Measurements from ENCODE around the gene ADCY5. TPM values are rescaled to one million over a fixed set of nuclear protein-coding genes. Genes with fewer than 3 reads are reported as not detected.
A peak's percentile ranks its signal among the peaks of the same experiment; 100 is the strongest.
"Not testable (repeated sequence)": the region's sequence is repeated elsewhere in the genome, so short reads cannot be mapped to it uniquely, and the experiment has no call there.

ADCY5 gene
- total RNA-seq (10 to 100 TPM; 29.5 to 56.7 TPM), polyA plus RNA-seq (ENCODE audit: insufficient read length in 2 of 2) (10 to 100 TPM; 37.9 to 45.5 TPM)
- long read RNA-seq, donor 1, partial matches to known transcripts: 0 of 1 reads
- long read RNA-seq, donor 1, other reads (novel, unspliced or antisense): 0 of 1 reads
- long read RNA-seq, donor 2: 0 reads
- long read RNA-seq, donor 3, full-length matches to known transcripts: 1 of 1 reads
- long read RNA-seq, donor 3, partial matches to known transcripts: 0 of 1 reads
- long read RNA-seq, donor 3, other reads (novel, unspliced or antisense): 0 of 1 reads
- long read RNA-seq, donor 4, full-length matches to known transcripts: 1 of 1 reads
- long read RNA-seq, donor 4, partial matches to known transcripts: 0 of 1 reads
- long read RNA-seq, donor 4, other reads (novel, unspliced or antisense): 0 of 1 reads

DNA sequence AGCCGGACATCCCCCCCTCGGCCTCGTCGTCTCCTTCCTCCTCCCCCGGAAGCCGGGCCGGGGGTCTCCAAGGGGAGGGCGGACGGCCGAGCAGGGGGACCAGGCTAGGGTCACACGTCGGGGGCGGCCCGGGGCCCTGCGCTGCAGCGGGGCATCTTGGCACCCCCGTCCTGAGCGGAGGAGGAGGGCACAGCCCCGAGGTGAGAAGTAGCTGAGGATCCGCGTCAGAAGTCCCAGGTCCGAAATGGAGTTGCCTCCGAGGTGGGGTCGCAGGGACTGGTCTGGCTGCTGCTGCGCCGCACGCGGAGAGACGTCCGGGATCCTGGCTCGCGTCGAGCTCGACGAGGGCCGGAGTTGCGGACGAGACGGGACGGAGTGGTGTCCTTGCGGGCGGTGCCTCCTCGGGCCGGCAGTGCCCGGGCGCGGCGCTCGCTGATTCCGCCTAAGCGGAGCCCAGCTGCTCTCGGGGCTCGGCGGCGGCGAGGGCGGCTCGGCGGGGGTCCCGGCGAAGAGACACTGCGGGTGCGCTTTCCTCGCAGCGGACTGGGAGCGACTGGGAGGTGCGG, at the start of gene ADCY5:
Gene ADCY5 (minus strand): TSS at position 555 of the 566 bp plus-strand sequence. CDS start 545 bp downstream, at position 10.
- Histone ChIP-seq H3K36me3 (ENCODE audit: control insufficient read depth, insufficient read depth, low read length) (peaks cover 8% of the 10 kb centered on the region), H3K27ac (ENCODE audit: low read depth, low read length) (peak within 1 kb of the TSS; percentile 36), H3K9me3 (ENCODE audit: control insufficient read depth, insufficient read depth, low read length) (no peaks in the 10 kb centered on the region), H3K4me3 (ENCODE audit: low read depth, low read length) (peak within 1 kb of the TSS; percentile 55), H3K27me3 (ENCODE audit: control insufficient read depth, insufficient read depth, low read length) (peaks cover 8% of the 10 kb centered on the region), H3K4me1 (ENCODE audit: control insufficient read depth, insufficient read depth, low read length) (peaks cover 37% of the 10 kb centered on the region)
- DNase-seq (ENCODE audit: low read depth in 4 of 6, low spot score in 6 of 6): peak in 1 of 6 donors; percentile 24
- WGBS (ENCODE audit: insufficient coverage): under 1% methylated on average over 63 of the region's 67 CpGs

DNA sequence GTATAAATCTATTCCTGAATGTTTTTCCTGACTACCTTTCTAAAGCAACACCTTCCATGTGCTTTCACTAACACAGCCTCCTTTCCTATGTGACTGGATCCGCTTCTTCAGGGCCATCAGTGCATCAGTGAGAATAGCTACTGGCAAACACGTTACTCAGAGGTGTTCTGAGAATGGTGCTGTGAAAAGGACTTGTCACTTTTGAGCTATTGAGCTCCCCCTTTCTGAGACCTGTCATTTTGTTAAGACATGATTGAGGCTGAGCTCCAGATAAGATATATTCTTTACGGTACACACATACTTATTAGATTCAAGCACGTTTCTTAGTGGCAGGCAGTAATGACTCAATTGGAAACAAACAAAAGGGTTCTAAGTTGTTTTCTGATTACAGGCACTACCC, 45.0 kb upstream of the ADCY5 start:
- DNase-seq (ENCODE audit: low read depth in 4 of 6, low spot score in 6 of 6): no peak
- H3K27me3 ChIP-seq (ENCODE audit: control insufficient read depth, insufficient read depth, low read length): no peaks in the 10 kb centered on the region
- WGBS (ENCODE audit: insufficient coverage): 89% methylated on average over 2 of the region's 4 CpGs
- H3K27ac ChIP-seq (ENCODE audit: low read depth, low read length): no peak overlapping the region
- H3K4me3 ChIP-seq (ENCODE audit: low read depth, low read length): no peak overlapping the region
- no peaks in the 10 kb centered on the region for H3K9me3 ChIP-seq (ENCODE audit: control insufficient read depth, insufficient read depth, low read length)
- no peaks in the 10 kb centered on the region for H3K4me1 ChIP-seq (ENCODE audit: control insufficient read depth, insufficient read depth, low read length)
- H3K36me3 ChIP-seq (ENCODE audit: control insufficient read depth, insufficient read depth, low read length): peaks cover 12% of the 10 kb centered on the region

- DNase-seq (ENCODE audit: low read depth in 4 of 6, low spot score in 6 of 6): peak in 1 of 6 donors; percentile 56
- WGBS (ENCODE audit: insufficient coverage): no CpG with 5 or more reads among the region's 4 CpGs
- H3K4me1 ChIP-seq (ENCODE audit: control insufficient read depth, insufficient read depth, low read length): no peaks in the 10 kb centered on the region
- no peaks in the 10 kb centered on the region for H3K9me3 ChIP-seq (ENCODE audit: control insufficient read depth, insufficient read depth, low read length)
- no peak overlapping the region for H3K4me3 ChIP-seq (ENCODE audit: low read depth, low read length)
- peaks cover 6% of the 10 kb centered on the region for H3K36me3 ChIP-seq (ENCODE audit: control insufficient read depth, insufficient read depth, low read length)
- no peaks in the 10 kb centered on the region for H3K27me3 ChIP-seq (ENCODE audit: control insufficient read depth, insufficient read depth, low read length)
- H3K27ac ChIP-seq (ENCODE audit: low read depth, low read length): no peak overlapping the region
Observed at GRCh38 chr3:123491966-123492587, 43.2 kb upstream of the ADCY5 start.

GRCh38 chr3:123489400-123490004, 40.6 kb upstream of the ADCY5 start:
- no peaks in the 10 kb centered on the region for H3K4me1 ChIP-seq (ENCODE audit: control insufficient read depth, insufficient read depth, low read length)
- no peak overlapping the region for H3K27ac ChIP-seq (ENCODE audit: low read depth, low read length)

DNA sequence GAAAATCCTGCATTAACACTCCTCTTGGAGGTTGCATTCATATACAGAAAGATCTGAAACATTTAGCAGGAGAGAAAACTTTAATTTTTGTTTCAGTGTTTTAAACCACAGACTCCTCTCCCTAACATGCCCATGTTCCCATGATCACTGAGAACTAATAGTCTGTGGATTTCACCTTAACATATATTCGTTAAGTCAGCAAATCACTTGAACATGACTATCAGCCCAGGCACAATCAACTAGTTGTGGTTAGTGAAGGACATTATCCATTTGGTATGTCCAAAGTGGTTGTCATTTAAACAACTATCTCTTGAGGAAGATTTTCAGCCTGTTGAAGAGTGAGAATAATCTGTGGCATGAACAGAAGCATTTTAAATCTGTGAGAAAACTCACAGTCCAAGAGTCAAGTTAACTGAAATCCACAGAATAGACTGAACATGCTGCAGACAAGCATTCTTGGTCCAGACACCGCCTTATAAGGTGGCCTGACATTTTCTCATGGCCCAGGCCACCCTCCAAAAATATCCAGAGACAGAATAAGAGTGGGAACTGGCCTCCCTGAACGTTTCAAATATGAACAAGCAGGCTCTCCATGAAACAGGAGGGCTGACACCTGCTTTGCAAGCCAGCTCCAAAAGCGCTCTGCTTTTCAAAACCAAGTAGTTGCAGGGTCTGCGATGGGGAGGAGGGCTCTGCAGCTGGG, 39.9 kb upstream of the ADCY5 start:
- Histone ChIP-seq H3K27me3 (ENCODE audit: control insufficient read depth, insufficient read depth, low read length) (no peaks in the 10 kb centered on the region), H3K4me1 (ENCODE audit: control insufficient read depth, insufficient read depth, low read length) (no peaks in the 10 kb centered on the region), H3K9me3 (ENCODE audit: control insufficient read depth, insufficient read depth, low read length) (no peaks in the 10 kb centered on the region), H3K36me3 (ENCODE audit: control insufficient read depth, insufficient read depth, low read length) (no peaks in the 10 kb centered on the region), H3K4me3 (ENCODE audit: low read depth, low read length) (no peak overlapping the region), H3K27ac (ENCODE audit: low read depth, low read length) (no peak overlapping the region)
- 72% methylated on average over 4 of the region's 5 CpGs for WGBS (ENCODE audit: insufficient coverage)
- DNase-seq (ENCODE audit: low read depth in 4 of 6, low spot score in 6 of 6): peak in 1 of 6 donors; percentile 7

More at GRCh38 chr3:123489400-123490004, 40.6 kb upstream of the ADCY5 start:
- DNase-seq (ENCODE audit: low read depth in 4 of 6, low spot score in 6 of 6): peak; percentile 41 to 94 (median 70)
- H3K36me3 ChIP-seq (ENCODE audit: control insufficient read depth, insufficient read depth, low read length): no peaks in the 10 kb centered on the region
- WGBS (ENCODE audit: insufficient coverage): 4% methylated on average over 4 of the region's 8 CpGs
- H3K27me3 ChIP-seq (ENCODE audit: control insufficient read depth, insufficient read depth, low read length): no peaks in the 10 kb centered on the region
- H3K9me3 ChIP-seq (ENCODE audit: control insufficient read depth, insufficient read depth, low read length): no peaks in the 10 kb centered on the region
- H3K4me3 ChIP-seq (ENCODE audit: low read depth, low read length): no peak overlapping the region

- not testable (repeated sequence) for H3K4me3 ChIP-seq (ENCODE audit: low read depth, low read length); H3K9me3 ChIP-seq (ENCODE audit: control insufficient read depth, insufficient read depth, low read length); H3K4me1 ChIP-seq (ENCODE audit: control insufficient read depth, insufficient read depth, low read length); H3K27ac ChIP-seq (ENCODE audit: low read depth, low read length); DNase-seq (ENCODE audit: low read depth in 4 of 6, low spot score in 6 of 6); H3K27me3 ChIP-seq (ENCODE audit: control insufficient read depth, insufficient read depth, low read length); H3K36me3 ChIP-seq (ENCODE audit: control insufficient read depth, insufficient read depth, low read length)
- WGBS (ENCODE audit: insufficient coverage): 88% methylated on average over 2 of the region's 8 CpGs
Observed at GRCh38 chr3:123487063-123487462, 38.2 kb upstream of the ADCY5 start.

GRCh38 chr3:123486460-123486859, 37.6 kb upstream of the ADCY5 start:
- no peaks in the 10 kb centered on the region for H3K27me3 ChIP-seq (ENCODE audit: control insufficient read depth, insufficient read depth, low read length)
- no peak overlapping the region for H3K4me3 ChIP-seq (ENCODE audit: low read depth, low read length)
- DNase-seq (ENCODE audit: low read depth in 4 of 6, low spot score in 6 of 6): no peak
- H3K4me1 ChIP-seq (ENCODE audit: control insufficient read depth, insufficient read depth, low read length): no peaks in the 10 kb centered on the region
- H3K36me3 ChIP-seq (ENCODE audit: control insufficient read depth, insufficient read depth, low read length): no peaks in the 10 kb centered on the region
- no CpG with 5 or more reads among the region's 7 CpGs for WGBS (ENCODE audit: insufficient coverage)
- no peak overlapping the region for H3K27ac ChIP-seq (ENCODE audit: low read depth, low read length)
- H3K9me3 ChIP-seq (ENCODE audit: control insufficient read depth, insufficient read depth, low read length): no peaks in the 10 kb centered on the region

DNA sequence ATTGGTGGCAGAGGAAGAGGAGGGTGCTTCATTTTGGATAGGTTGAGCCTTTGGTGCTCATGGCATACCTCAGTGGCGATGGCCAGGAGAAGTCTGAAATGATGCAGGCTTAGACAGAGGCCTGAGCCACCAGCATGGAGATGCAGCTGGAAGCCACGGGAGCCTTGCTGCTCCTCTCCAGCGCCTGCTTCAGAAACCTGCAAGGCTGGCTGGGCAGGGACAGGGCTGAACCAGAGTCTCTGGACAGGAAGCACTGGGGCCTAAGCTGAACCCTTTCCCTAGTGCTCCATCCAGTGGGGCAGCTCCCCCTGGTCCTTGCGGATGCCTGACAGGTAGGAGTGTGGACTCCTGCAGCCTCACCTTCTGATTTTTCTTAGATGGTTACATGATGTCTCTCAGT, 36.7 kb upstream of the ADCY5 start:
- no peak for DNase-seq (ENCODE audit: low read depth in 4 of 6, low spot score in 6 of 6)
- Histone ChIP-seq H3K4me1 (ENCODE audit: control insufficient read depth, insufficient read depth, low read length) (no peaks in the 10 kb centered on the region), H3K27me3 (ENCODE audit: control insufficient read depth, insufficient read depth, low read length) (no peaks in the 10 kb centered on the region), H3K4me3 (ENCODE audit: low read depth, low read length) (no peak overlapping the region), H3K27ac (ENCODE audit: low read depth, low read length) (no peak overlapping the region), H3K9me3 (ENCODE audit: control insufficient read depth, insufficient read depth, low read length) (no peaks in the 10 kb centered on the region), H3K36me3 (ENCODE audit: control insufficient read depth, insufficient read depth, low read length) (no peaks in the 10 kb centered on the region)
- WGBS (ENCODE audit: insufficient coverage): 88% methylated on average over 3 of the region's 4 CpGs

- WGBS (ENCODE audit: insufficient coverage): 91% methylated on average over 6 of the region's 6 CpGs
- Histone ChIP-seq H3K4me1 (ENCODE audit: control insufficient read depth, insufficient read depth, low read length) (peaks cover 3% of the 10 kb centered on the region), H3K27ac (ENCODE audit: low read depth, low read length) (no peak overlapping the region), H3K4me3 (ENCODE audit: low read depth, low read length) (no peak overlapping the region), H3K9me3 (ENCODE audit: control insufficient read depth, insufficient read depth, low read length) (no peaks in the 10 kb centered on the region), H3K27me3 (ENCODE audit: control insufficient read depth, insufficient read depth, low read length) (no peaks in the 10 kb centered on the region), H3K36me3 (ENCODE audit: control insufficient read depth, insufficient read depth, low read length) (no peaks in the 10 kb centered on the region)
- DNase-seq (ENCODE audit: low read depth in 4 of 6, low spot score in 6 of 6): no peak
Observed at GRCh38 chr3:123483146-123483545, 34.3 kb upstream of the ADCY5 start.

Data from spinal cord (tissue), 10 donors.